ENCODE measurements around the gene PSMG3.

- TF ChIP-seq ZNF565 (CRISPR knock-in tag; conservative IDR thresholded peaks at IDR 0.05; ENCODE audit: low read depth) (no peak), ESRRG (CRISPR knock-in tag; IDR thresholded peaks at IDR 0.05) (no peak), GLIS3 (CRISPR knock-in tag; IDR thresholded peaks at IDR 0.05) (no peak), POU6F1 (CRISPR knock-in tag; IDR thresholded peaks at IDR 0.05; ENCODE audit: borderline replicate concordance, low read depth) (no peak), BACH2 (CRISPR knock-in tag; IDR thresholded peaks at IDR 0.05; ENCODE audit: borderline replicate concordance) (no peak)
Measured at GRCh38 chr7:1550005-1550845, 19.6 kb downstream of the PSMG3 start.

Measured in SK-N-SH treated with all-trans-retinoic acid at 6 μM for 48 hours (cell line).